GM10266 (cell line): Measurements from ENCODE around the gene ADAT3.

Experiments
- DNase-seq: peaks from one replicate; pipeline ENCODE4 v3.0.0; 2012; ENCODE audit errors: extremely low spot score
- CTCF ChIP-seq: IDR thresholded peaks from 2 replicates; pipeline ENCODE4 v1.5.1; 2012; ENCODE audit warnings: mild to moderate bottlenecking, low read depth; ENCODE audit not compliant: control insufficient read depth, insufficient read depth; ENCODE audit errors: missing control alignments

Gene ADAT3

GRCh38 chr19:1922803-1923202 is 17.6 kb downstream of the ADAT3 start:
- no peak for DNase-seq
- TF ChIP-seq CTCF: no peak

GRCh38 chr19:1923319-1923718 is 18.1 kb downstream of the ADAT3 start:
- no peak for TF ChIP-seq CTCF
- DNase-seq: peak; percentile 67

- TF ChIP-seq CTCF: no peak
- DNase-seq: no peak
Measured at GRCh38 chr19:1924320-1924961, 19.2 kb downstream of the ADAT3 start.

GRCh38 chr19:1925544-1925943 is 20.3 kb downstream of the ADAT3 start:
- no peak for DNase-seq
- TF ChIP-seq CTCF: no peak

- DNase-seq: peak; percentile 89
- TF ChIP-seq CTCF: peak; percentile 90
Measured at GRCh38 chr19:1929021-1929742, 24.0 kb downstream of the ADAT3 start.

- no peak for DNase-seq
- no peak for TF ChIP-seq CTCF
Measured at GRCh38 chr19:1931445-1931844, 26.2 kb downstream of the ADAT3 start.

GRCh38 chr19:1932395-1932794 is 27.2 kb downstream of the ADAT3 start:
- no peak for TF ChIP-seq CTCF
- DNase-seq: no peak
